K562 (cell line): ENCODE measurements around the gene DAB2IP. TPM values are rescaled to one million over a fixed set of nuclear protein-coding genes. Genes with fewer than 3 reads are reported as not detected.

Source experiments
- ATAC-seq: fragments of 200-7000 bp; cut with Tn5 transposase; 3 replicates; pipeline ENCODE4 v1.9.1; 2020; ENCODE audit warnings: moderate library complexity
- BruUV-seq: library from RNA; stranded (reverse); fragments of 400-500 nt; replicated peaks from 2 replicates; lab custom pipeline; 2021; lab: Mats Ljungman, UMichigan
- CTCF ChIA-PET: fragments of 300-600 bp; formaldehyde crosslinking; extraction: SDS; loops from one replicate; lab custom pipeline; 2021; ENCODE audit warnings: low intra/inter-chr PET ratio; lab: Yijun Ruan, JAX
- POLR2A ChIA-PET: fragments of 300-600, 350-650 bp; sonication (Branson Sonifier 250); formaldehyde crosslinking; extraction: SDS; loops from one replicate; lab custom pipeline; 2021; ENCODE audit warnings: antibody characterized with exemption, inconsistent platforms; lab: Yijun Ruan, JAX
- DNase-seq, 4 experiments: peaks; one replicate each; pipeline versions ENCODE4 v3.0.0 to v3.0.0-alpha.2; 2011 to 2018; ENCODE audit warnings: low spot score in 3 of 4, mixed read lengths in 3 of 4; ENCODE audit errors: extremely low read depth in 1 of 4
- FAIRE-seq: peaks from 2 replicates; lab custom pipeline; 2011; peaks lifted over from hg19 to GRCh38; lab: Jason Lieb, UNC
- H2AFZ ChIP-seq: 2 replicates; pipeline ENCODE4 v1.6.0; 2011; ENCODE audit warnings: low read depth, low read length, control low read depth, inconsistent platforms
- H3K27ac ChIP-seq: fragments of 200-600 bp; 3 replicates; pipeline ENCODE4 v1.8.0; 2011; ENCODE audit warnings: low read depth, mild to moderate bottlenecking, control low read depth, inconsistent platforms, low read length, moderate library complexity, mixed read lengths; ENCODE audit errors: extremely low read depth
- H3K27me3 ChIP-seq, 2 experiments: fragments of 300-600 bp in 1 of 2; 2 replicates in 1 of 2; 3 replicates in 1 of 2; pipeline versions ENCODE4 v1.6.0 to v1.8.0; 2011; ENCODE audit warnings: inconsistent platforms in 2 of 2, low read length in 2 of 2, mild to moderate bottlenecking in 1 of 2, mixed read lengths in 1 of 2, moderate library complexity in 1 of 2; ENCODE audit not compliant: control insufficient read depth in 2 of 2, insufficient read depth in 2 of 2
- H3K36me3 ChIP-seq: fragments of 300-600 bp; 3 replicates; pipeline ENCODE4 v1.8.0; 2011; ENCODE audit warnings: mild to moderate bottlenecking, low read length, inconsistent platforms; ENCODE audit not compliant: control insufficient read depth, insufficient read depth
- H3K4me1 ChIP-seq, 2 experiments: fragments of 200-600 bp in 1 of 2; replicated peaks in 1 of 2; 2 replicates in 1 of 2; 3 replicates in 1 of 2; pipeline versions ENCODE4 v1.5.1 to v1.8.0; 2011; ENCODE audit warnings: inconsistent platforms in 2 of 2, low read length in 2 of 2, mild to moderate bottlenecking in 1 of 2, mixed read lengths in 1 of 2, moderate library complexity in 1 of 2; ENCODE audit not compliant: control insufficient read depth in 2 of 2, insufficient read depth in 2 of 2
- H3K4me2 ChIP-seq: 2 replicates; pipeline ENCODE4 v1.6.1; 2011; ENCODE audit warnings: low read length, control low read depth, inconsistent platforms, mixed read lengths; ENCODE audit not compliant: insufficient read depth
- H3K4me3 ChIP-seq: fragments of 200-600 bp; sonication (generic), shearing (Covaris generic); 2 replicates; pipeline ENCODE4 v1.5.1; 2016; ENCODE audit warnings: control low read depth, inconsistent platforms
- H3K79me2 ChIP-seq: fragments of 200-600 bp; 3 replicates; pipeline ENCODE4 v1.8.0; 2011; ENCODE audit warnings: low read length, inconsistent platforms; ENCODE audit not compliant: control insufficient read depth, insufficient read depth
- H3K9ac ChIP-seq, 2 experiments: 2 replicates each; pipeline versions ENCODE4 v1.6.0 to v1.6.1; 2011; ENCODE audit warnings: low read depth in 2 of 2, low read length in 2 of 2, control low read depth in 1 of 2, inconsistent platforms in 1 of 2, mild to moderate bottlenecking in 1 of 2, mixed read lengths in 1 of 2; ENCODE audit not compliant: insufficient read depth in 1 of 2
- H3K9me1 ChIP-seq: one replicate; pipeline ENCODE4 v1.6.0; 2011; ENCODE audit warnings: inconsistent platforms, mild to moderate bottlenecking, low read length, moderate library complexity; ENCODE audit not compliant: control insufficient read depth, insufficient read depth
- H3K9me3 ChIP-seq: replicated peaks from 2 replicates; pipeline ENCODE4 v1.5.1; 2011; ENCODE audit warnings: low read depth, low read length, inconsistent platforms; ENCODE audit not compliant: control insufficient read depth, insufficient read depth
- H4K20me1 ChIP-seq: replicated peaks from 2 replicates; pipeline ENCODE4 v1.6.1; 2011; ENCODE audit warnings: low read length, inconsistent platforms, mixed read lengths; ENCODE audit not compliant: control insufficient read depth, insufficient read depth
- BACH1 ChIP-seq: fragments of 200-800 bp; sonication (Bioruptor generic); IDR thresholded peaks from 2 replicates; pipeline ENCODE4 v1.6.1; 2016; ENCODE audit warnings: missing genetic modification characterization, missing compliant biosample characterization
- DPF2 ChIP-seq: fragments of 450-650 bp; IDR thresholded peaks from 2 replicates; pipeline ENCODE4 v1.6.1; 2016
- FOS ChIP-seq: IDR thresholded peaks from 3 replicates; pipeline ENCODE4 v1.6.1; 2011; ENCODE audit not compliant: insufficient read length; ENCODE audit errors: extremely low read depth
- IFI16 ChIP-seq: fragments of 250-450 bp; sonication (Bioruptor Pico); IDR thresholded peaks from 2 replicates; pipeline ENCODE4 v2.1.2; 2022; ENCODE audit warnings: mild to moderate bottlenecking, inconsistent platforms
- ILK ChIP-seq: fragments of 450-650 bp; IDR thresholded peaks from 2 replicates; pipeline ENCODE4 v1.6.1; 2016; ENCODE audit warnings: missing genetic modification characterization, low read depth, mild to moderate bottlenecking, missing compliant biosample characterization, moderate library complexity, borderline replicate concordance
- JUNB ChIP-seq: fragments of 450-650 bp; formaldehyde crosslinking; conservative IDR thresholded peaks from 2 replicates; pipeline ENCODE4 v1.4.0; 2020; ENCODE audit warnings: mild to moderate bottlenecking
- YY1 ChIP-seq, 3 experiments: IDR thresholded peaks; 2 replicates each; pipeline ENCODE4 v1.6.1; 2011; ENCODE audit warnings: low read length in 2 of 3, mild to moderate bottlenecking in 2 of 3, moderate library complexity in 2 of 3, borderline replicate concordance in 1 of 3, control low read depth in 1 of 3, low read depth in 1 of 3; ENCODE audit not compliant: insufficient read depth in 3 of 3, insufficient replicate concordance in 2 of 3, control insufficient read depth in 1 of 3, insufficient read length in 1 of 3; ENCODE audit errors: extremely low read depth in 1 of 3
- ZBTB1 ChIP-seq: sonication (generic); formaldehyde crosslinking; IDR thresholded peaks from 2 replicates; pipeline ENCODE4 v1.8.1; 2023; ENCODE audit warnings: missing genetic modification reagents, low read depth, mild to moderate bottlenecking, borderline replicate concordance
- ZFX ChIP-seq: sonication (generic); formaldehyde crosslinking; IDR thresholded peaks from 2 replicates; pipeline ENCODE4 v1.8.0; 2022; ENCODE audit warnings: mild to moderate bottlenecking, missing genetic modification reagents, moderate library complexity
- ZNF197 ChIP-seq: fragments of 200-800 bp; sonication (Bioruptor generic); IDR thresholded peaks from 2 replicates; pipeline ENCODE4 v1.6.1; 2016; ENCODE audit warnings: low read depth, missing genetic modification characterization, missing compliant biosample characterization
- ZSCAN29 ChIP-seq: fragments of 450-650 bp; IDR thresholded peaks from 2 replicates; pipeline ENCODE4 v1.6.1; 2017
- WGBS: fragments of 100-300 bp; shearing (Covaris generic); methylation state at CpG from one replicate; pipeline ENCODE4 v1.1.6; 2016; ENCODE audit warnings: low coverage, mixed read lengths; ENCODE audit not compliant: insufficient coverage; ENCODE audit errors: missing lambda C conversion rate; 5-methylcytosine and 5-hydroxymethylcytosine counted together
- in situ Hi-C: fragments of 300-500 bp; cut with MboI; formaldehyde crosslinking; loops from 4 replicates; pipeline ENCODE4 v1.15.0; 2018; ENCODE audit warnings: inconsistent platforms, mixed read lengths
- intact Hi-C: fragments of 100-400 bp; cut with micrococcal nuclease; formaldehyde crosslinking; loops from 2 replicates; pipeline ENCODE4 v1.14.2; 2022
- polyA plus RNA-seq, 8 experiments: library from polyadenylated mRNA; depleted of rRNA in 4 of 8; stranded (reverse) in 5 of 8; unstranded in 3 of 8; fragments of >200 nt; fragmentation: Nextera tagmentation in 2 of 8; fragmentation: Illumina TruSeq in 1 of 8; extraction: Ambion mirVana in 2 of 8; extraction: Trizol in 1 of 8; gene quantifications; 2 replicates each; pipeline versions ENCODE4 v1.2.1 to v1.2.3, GENCODE V29; 2011 to 2014; ENCODE audit warnings: inconsistent platforms in 1 of 8, missing spikeins in 1 of 8
- total RNA-seq, 7 experiments: library from RNA; depleted of rRNA in 6 of 7; stranded (reverse); fragments of >200 nt in 6 of 7; fragmentation: Illumina TruSeq in 2 of 7; extraction: Trizol in 2 of 7; gene quantifications; 2 replicates each; pipeline versions ENCODE4 v1.2.1 to v1.2.3, GENCODE V29; 2011 to 2021; ENCODE audit warnings: low replicate concordance in 1 of 7
- TF ChIP-seq, protein P1 (sequence below): fragments of 450-650 bp; IDR thresholded peaks from one replicate; pipeline ENCODE4 v1.6.1; 2018; ENCODE audit warnings: mild to moderate bottlenecking, moderate library complexity; ENCODE audit not compliant: partially characterized antibody
- TF ChIP-seq, protein P2 (sequence below): IDR thresholded peaks from 2 replicates; pipeline ENCODE4 v1.6.1; 2011; ENCODE audit not compliant: insufficient read length; ENCODE audit errors: extremely low read depth
- TF ChIP-seq, protein P3 (sequence below): fragments of 250-450 bp; sonication (Bioruptor Pico); IDR thresholded peaks from 2 replicates; pipeline ENCODE4 v1.4.0; 2020

Gene DAB2IP
- total and polyA plus RNA-seq, 9 of the 15 experiments (the other 6 are each of a cell fraction or from before 2014, with no cell fraction given): 0.04 to 0.31 (median 0.08) TPM; not detected in 5

DNA sequence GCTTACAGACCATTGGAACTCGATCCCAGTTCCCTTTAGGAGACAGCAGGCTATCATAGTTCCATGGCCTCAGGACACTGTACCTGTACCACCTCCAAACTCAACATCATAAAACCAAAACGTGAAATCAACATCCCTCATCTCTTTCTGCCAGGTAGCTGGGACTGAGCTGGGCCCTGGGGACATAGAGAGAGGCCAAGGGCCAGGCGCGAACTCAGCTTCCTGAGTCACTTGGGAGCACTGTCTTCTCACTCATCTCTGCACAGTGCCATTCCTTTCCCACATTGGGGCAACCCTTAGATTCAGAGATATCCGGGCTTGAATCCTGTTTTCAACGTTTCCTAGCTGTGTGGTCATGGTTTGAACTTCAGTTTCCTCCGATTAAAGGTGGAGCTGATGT, 12.2 kb downstream of the DAB2IP start (continued):
- TF ChIP-seq, protein P1, sequence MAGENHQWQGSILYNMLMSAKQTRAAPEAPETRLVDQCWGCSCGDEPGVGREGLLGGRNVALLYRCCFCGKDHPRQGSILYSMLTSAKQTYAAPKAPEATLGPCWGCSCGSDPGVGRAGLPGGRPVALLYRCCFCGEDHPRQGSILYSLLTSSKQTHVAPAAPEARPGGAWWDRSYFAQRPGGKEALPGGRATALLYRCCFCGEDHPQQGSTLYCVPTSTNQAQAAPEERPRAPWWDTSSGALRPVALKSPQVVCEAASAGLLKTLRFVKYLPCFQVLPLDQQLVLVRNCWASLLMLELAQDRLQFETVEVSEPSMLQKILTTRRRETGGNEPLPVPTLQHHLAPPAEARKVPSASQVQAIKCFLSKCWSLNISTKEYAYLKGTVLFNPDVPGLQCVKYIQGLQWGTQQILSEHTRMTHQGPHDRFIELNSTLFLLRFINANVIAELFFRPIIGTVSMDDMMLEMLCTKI: no peak
- no peak for TF ChIP-seq ZBTB1 (CRISPR knock-in tag)
- no peak for TF ChIP-seq BACH1 (tag)
- TF ChIP-seq FOS: no peak

DNA sequence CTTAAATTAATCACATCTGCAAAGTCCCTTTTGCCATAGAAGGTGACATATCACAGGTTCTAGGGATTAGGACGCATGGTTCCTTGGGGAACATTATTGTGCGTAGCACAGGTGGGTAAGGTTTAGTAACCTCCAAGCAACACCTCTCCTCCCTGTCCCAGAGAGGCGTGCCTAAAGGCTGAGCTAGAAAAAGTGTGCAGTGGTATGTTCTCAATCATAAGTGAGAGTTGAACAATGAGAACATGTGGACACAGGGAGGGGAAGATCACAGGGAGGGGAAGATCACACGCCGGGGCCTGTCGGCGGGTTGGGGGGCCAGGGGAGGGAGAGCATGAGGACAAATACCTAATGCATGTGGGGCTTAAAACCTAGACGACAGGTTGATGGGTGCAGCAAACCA, 14.9 kb downstream of the DAB2IP start:
- Histone ChIP-seq H3K4me1 (no peaks in the 10 kb centered on the region), H4K20me1 (no peaks in the 10 kb centered on the region), H3K9ac (no peak overlapping the region), H3K9me1 (no peaks in the 10 kb centered on the region), H3K4me3 (no peak overlapping the region), H3K27me3 (peaks cover 4 to 11% of the 10 kb centered on the region in 2 experiments), H3K9me3 (no peaks in the 10 kb centered on the region), H3K79me2 (no peaks in the 10 kb centered on the region), H3K4me2 (no peak overlapping the region), H3K36me3 (no peaks in the 10 kb centered on the region), H2AFZ (no peak overlapping the region), H3K27ac (no peak overlapping the region)
- in situ Hi-C loops (no loop called here), intact Hi-C loops (no loop called here)
- 2% methylated on average over 4 of the region's 8 CpGs for WGBS
- DNase-seq (no peak), ATAC-seq (no peak), FAIRE-seq (no peak)
- ChIA-PET CTCF (interaction anchor here (0.6 kb wide), 1 partner anchor 142 kb away, joined by 5 read pairs; no protein-coding TSS in a partner anchor), POLR2A (interaction anchor here (1.3 kb wide), 1 partner anchor 8 kb away, joined by 4 read pairs; no protein-coding TSS in a partner anchor)
- BruUV-seq: no TSS peak
- TF ChIP-seq ZFX (CRISPR knock-in tag) (no peak), YY1 (IDR thresholded peaks at IDR 0.05; ENCODE audit: borderline replicate concordance in 1 of 3, control insufficient read depth in 1 of 3, extremely low read depth in 1 of 3, insufficient read depth in 3 of 3, insufficient read length in 1 of 3, insufficient replicate concordance in 2 of 3, low read depth in 1 of 3, low read length in 2 of 3) (no peak), DPF2 (no peak), ZSCAN29 (no peak), ZNF197 (CRISPR knock-in tag) (no peak), ILK (tag) (no peak), IFI16 (no peak), JUNB (no peak)
- TF ChIP-seq, protein P2, sequence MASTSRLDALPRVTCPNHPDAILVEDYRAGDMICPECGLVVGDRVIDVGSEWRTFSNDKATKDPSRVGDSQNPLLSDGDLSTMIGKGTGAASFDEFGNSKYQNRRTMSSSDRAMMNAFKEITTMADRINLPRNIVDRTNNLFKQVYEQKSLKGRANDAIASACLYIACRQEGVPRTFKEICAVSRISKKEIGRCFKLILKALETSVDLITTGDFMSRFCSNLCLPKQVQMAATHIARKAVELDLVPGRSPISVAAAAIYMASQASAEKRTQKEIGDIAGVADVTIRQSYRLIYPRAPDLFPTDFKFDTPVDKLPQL: no peak
- TF ChIP-seq, protein P3, sequence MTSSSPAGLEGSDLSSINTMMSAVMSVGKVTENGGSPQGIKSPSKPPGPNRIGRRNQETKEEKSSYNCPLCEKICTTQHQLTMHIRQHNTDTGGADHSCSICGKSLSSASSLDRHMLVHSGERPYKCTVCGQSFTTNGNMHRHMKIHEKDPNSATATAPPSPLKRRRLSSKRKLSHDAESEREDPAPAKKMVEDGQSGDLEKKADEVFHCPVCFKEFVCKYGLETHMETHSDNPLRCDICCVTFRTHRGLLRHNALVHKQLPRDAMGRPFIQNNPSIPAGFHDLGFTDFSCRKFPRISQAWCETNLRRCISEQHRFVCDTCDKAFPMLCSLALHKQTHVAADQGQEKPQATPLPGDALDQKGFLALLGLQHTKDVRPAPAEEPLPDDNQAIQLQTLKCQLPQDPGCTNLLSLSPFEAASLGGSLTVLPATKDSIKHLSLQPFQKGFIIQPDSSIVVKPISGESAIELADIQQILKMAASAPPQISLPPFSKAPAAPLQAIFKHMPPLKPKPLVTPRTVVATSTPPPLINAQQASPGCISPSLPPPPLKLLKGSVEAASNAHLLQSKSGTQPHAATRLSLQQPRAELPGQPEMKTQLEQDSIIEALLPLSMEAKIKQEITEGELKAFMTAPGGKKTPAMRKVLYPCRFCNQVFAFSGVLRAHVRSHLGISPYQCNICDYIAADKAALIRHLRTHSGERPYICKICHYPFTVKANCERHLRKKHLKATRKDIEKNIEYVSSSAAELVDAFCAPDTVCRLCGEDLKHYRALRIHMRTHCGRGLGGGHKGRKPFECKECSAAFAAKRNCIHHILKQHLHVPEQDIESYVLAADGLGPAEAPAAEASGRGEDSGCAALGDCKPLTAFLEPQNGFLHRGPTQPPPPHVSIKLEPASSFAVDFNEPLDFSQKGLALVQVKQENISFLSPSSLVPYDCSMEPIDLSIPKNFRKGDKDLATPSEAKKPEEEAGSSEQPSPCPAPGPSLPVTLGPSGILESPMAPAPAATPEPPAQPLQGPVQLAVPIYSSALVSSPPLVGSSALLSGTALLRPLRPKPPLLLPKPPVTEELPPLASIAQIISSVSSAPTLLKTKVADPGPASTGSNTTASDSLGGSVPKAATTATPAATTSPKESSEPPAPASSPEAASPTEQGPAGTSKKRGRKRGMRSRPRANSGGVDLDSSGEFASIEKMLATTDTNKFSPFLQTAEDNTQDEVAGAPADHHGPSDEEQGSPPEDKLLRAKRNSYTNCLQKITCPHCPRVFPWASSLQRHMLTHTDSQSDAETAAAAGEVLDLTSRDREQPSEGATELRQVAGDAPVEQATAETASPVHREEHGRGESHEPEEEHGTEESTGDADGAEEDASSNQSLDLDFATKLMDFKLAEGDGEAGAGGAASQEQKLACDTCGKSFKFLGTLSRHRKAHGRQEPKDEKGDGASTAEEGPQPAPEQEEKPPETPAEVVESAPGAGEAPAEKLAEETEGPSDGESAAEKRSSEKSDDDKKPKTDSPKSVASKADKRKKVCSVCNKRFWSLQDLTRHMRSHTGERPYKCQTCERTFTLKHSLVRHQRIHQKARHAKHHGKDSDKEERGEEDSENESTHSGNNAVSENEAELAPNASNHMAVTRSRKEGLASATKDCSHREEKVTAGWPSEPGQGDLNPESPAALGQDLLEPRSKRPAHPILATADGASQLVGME (CRISPR knock-in tag): no peak
